GM12891 (cell line): ENCODE results near the gene C13orf42.

Source experiments
- DNase-seq: peaks from one replicate; pipeline ENCODE4 v3.0.0; 2011; ENCODE audit warnings: low spot score; ENCODE audit not compliant: insufficient read length
- FAIRE-seq: peaks from 2 replicates; lab custom pipeline; 2011; peaks lifted over from hg19 to GRCh38; lab: Jason Lieb, UNC
- PAX5 ChIP-seq: IDR thresholded peaks from 2 replicates; pipeline ENCODE4 v1.6.1; 2011; ENCODE audit warnings: low read length, moderate library complexity, mild to moderate bottlenecking; ENCODE audit not compliant: insufficient read depth, severe bottlenecking
- POLR2A ChIP-seq: IDR thresholded peaks from 2 replicates; pipeline ENCODE4 v1.6.1; 2011; ENCODE audit warnings: low read depth, low read length, control low read depth
- POLR2AphosphoS5 ChIP-seq: IDR thresholded peaks from 2 replicates; pipeline ENCODE4 v1.6.1; 2011; ENCODE audit warnings: low read depth, low read length, control low read depth
- POU2F2 ChIP-seq: IDR thresholded peaks from 2 replicates; pipeline ENCODE4 v1.6.1; 2011; ENCODE audit warnings: low read depth, mild to moderate bottlenecking, control low read depth, low read length, moderate library complexity
- SPI1 ChIP-seq: IDR thresholded peaks from 2 replicates; pipeline ENCODE4 v1.6.1; 2011; ENCODE audit warnings: low read depth, low read length, control low read depth
- TAF1 ChIP-seq: IDR thresholded peaks from 2 replicates; pipeline ENCODE4 v1.6.1; 2011; ENCODE audit warnings: low read depth, low read length, control low read depth

Gene C13orf42

DNA sequence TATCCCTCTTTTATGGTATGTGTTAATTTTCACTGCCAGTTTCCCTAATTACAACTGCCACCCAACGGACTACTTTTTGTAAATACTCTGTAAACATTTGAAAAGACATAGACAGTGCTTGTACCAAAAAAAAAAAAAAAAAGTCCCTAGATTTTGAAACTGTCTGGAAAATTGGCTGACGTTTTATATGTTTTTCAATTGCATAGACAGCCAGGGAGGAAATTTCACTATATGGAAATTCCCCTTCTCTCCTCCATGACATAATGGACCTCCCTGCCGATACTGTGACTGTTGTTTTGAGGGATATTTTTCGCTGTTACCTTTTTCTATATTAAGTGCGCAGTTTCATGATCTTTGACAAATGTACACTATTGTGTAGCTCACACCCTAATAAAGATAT lies 43.4 kb downstream of the C13orf42 start:
- DNase-seq (no peak), FAIRE-seq (no peak)
- TF ChIP-seq POU2F2 (no peak), PAX5 (no peak), TAF1 (no peak), POLR2AphosphoS5 (no peak), POLR2A (no peak), SPI1 (no peak)

DNA sequence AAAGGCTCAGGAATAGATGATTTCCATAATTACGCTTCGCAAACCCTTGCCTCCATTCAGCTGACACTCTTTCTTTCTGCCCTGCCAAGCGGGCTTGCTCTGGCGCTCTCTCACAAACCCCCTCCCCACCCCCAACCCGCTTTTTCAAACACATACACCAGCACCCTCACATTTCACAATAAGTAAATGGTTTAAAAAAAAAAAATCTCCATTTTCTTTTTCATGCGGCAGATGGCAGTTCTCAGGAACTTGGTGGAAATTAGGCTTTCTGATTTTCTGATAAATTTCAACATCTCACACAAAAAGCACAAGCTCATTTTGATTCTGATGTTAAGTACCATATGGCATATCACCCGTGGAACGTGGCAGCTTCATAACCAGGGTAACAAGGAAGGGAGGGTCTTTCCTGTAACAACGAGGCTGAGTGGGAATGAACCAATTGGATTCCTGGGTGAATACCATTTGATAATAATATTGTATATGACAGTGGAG lies 43.8 kb downstream of the C13orf42 start:
- FAIRE-seq: no peak
- no peak for DNase-seq

DNA sequence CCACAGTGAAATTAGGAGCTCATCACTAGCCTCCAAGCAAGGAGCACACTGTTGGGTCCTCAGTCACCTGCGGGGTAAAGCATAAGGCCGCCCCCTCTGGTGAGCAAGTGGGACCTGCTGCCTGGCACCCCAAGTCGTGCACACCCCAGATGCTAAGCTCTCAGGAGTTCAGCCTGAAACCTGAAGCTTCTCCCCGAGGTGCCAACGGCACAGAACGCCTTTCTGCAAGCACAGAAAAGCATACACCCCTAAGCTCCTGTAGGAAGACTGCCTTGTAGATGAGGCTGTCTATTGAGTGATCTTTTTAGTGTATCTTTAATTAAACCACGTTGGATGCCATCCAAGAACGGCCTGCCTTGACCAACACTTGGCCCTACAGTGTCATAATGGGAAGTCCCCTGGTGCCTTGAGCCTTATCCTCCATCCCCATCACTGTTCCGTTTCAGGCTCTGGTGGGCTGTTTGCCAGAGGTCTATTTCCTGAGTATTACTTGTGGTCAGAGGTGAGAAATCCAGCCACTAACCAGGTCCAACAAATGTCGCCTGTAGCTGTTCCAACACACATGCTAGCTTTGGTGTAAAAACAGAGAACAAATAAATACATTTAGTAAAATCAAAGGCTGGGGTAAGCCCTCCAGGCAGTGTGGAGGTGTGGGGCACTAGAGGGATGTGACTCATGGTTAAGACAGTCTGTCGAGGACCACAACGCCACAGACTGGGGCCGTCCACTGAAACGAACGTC lies 44.8 kb downstream of the C13orf42 start:
- no peak for TF ChIP-seq PAX5
- TF ChIP-seq POLR2AphosphoS5: no peak
- no peak for TF ChIP-seq POU2F2
- no peak for TF ChIP-seq TAF1
- TF ChIP-seq POLR2A: no peak
- no peak for TF ChIP-seq SPI1
- DNase-seq: no peak

More for the DNA sequence above, 43.8 kb downstream of the C13orf42 start:
- TF ChIP-seq PAX5 (no peak), POLR2A (no peak), SPI1 (no peak), TAF1 (no peak), POLR2AphosphoS5 (no peak), POU2F2 (no peak)

DNA sequence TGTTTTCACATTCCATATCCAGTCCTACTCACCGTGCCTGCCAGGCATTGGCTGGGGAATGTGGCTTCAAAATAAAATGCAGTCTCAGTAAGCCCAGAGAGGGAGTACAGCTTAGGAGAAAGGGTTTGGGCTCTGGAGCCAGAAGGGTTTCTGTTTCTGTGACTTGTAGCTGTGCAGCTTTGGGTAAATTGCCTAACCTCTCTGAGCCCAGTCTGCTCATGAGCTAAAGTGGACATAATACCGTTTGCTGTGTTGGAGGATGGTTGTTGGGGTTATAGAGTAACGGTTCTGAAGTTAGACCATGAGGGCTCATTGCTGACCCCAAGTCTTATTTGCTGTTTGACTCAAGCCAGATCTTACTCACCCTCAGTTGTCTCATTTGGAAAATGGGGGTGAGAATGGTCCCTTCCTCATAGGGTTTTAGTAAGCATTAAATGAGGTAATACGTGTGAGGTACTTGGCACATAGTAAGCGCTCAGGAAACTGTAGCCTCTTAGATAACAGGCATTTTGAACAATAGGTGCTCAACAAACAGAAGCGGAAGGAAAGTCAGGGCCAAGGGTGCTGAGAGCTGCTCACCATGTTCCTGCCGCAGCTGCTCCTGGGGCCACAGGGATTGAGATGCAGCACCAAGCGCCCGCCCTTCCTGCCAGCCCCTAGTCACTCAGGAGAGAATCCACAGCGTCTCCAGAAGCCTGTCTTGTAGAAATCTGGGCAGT lies 45.5 kb downstream of the C13orf42 start:
- TF ChIP-seq POLR2AphosphoS5 (no peak), POLR2A (no peak), TAF1 (no peak), PAX5 (no peak), SPI1 (no peak), POU2F2 (no peak)
- FAIRE-seq (no peak), DNase-seq (no peak)

More for the DNA sequence above, 44.8 kb downstream of the C13orf42 start:
- no peak for FAIRE-seq

DNA sequence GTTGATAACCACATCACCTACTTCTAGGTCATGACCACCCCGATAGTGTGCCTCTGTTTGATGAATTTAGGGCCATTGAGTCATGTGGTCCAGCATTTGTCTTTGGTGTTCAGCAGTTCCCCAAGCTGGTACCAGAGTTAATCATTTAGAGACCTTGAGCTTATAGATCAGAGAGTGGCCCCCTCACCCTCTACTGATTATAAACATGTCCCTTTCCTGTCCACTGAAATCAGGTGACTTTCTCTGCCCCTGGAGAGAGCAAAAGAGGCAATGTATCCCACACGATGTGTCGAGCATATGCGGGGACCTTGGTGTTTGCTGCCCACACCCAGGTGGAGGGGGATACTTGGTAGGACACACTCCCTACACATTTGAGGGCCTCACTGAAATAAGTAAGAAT lies 46.3 kb downstream of the C13orf42 start:
- FAIRE-seq (no peak), DNase-seq (no peak)
- no peak for TF ChIP-seq POLR2A
- no peak for TF ChIP-seq SPI1
- no peak for TF ChIP-seq TAF1
- no peak for TF ChIP-seq POLR2AphosphoS5
- TF ChIP-seq POU2F2: no peak
- no peak for TF ChIP-seq PAX5

DNA sequence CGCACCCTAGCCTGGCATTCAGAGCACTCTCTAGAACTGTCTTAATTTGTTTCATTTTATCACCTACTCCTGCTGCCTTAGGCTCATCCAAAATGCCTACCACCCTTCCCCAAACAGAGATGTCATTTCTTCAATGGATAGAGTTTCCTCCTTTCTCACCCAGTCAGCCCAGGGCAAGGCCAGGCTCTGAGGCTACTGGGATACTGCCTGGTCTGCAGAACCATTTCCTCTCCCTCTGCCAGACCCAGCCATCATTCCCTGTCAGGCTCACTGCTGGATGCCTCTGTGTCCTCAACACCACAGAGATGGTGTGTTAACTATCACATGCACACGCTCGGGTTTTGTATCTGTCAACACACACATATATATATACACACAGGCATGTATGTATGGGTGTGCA lies 47.2 kb downstream of the C13orf42 start:
- TF ChIP-seq SPI1: no peak
- TF ChIP-seq PAX5: no peak
- no peak for TF ChIP-seq TAF1
- TF ChIP-seq POLR2A: no peak
- no peak for TF ChIP-seq POU2F2
- TF ChIP-seq POLR2AphosphoS5: no peak
- FAIRE-seq (no peak), DNase-seq (no peak)

DNA sequence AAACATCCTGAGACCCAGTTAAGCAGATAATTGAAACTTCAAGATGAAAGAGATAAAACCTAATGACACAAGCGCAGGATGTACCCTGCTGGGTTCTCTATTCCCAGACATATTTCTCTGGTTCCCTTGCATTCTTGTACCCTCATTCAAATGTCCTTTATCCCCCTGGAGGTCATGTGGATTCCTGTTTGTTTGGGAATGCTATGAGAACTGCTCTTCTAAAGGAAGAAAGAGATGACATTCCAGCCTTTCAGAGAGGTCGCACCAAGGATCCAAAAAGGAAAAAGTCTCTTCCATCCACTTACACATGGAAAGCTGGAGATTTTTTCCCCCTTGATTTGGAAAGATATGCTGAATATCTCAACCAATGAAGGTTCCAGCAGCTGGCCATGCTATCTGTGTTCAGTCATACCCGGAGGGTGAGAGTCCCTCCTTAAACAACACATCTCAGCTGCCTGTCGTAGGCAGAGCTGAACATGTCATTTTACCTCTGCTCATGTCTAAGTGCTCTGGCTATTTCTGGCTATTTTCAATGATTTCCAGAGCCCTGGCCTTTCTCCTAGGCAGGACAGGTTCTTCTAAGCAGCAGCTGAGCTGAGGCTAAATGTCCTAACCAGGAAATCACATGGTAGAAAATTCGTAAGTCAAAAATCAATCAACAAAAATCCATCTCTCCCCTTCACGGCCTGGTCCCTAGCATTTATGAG lies 52.5 kb downstream of the C13orf42 start:
- no peak for FAIRE-seq
- TF ChIP-seq TAF1 (no peak), POLR2A (no peak), PAX5 (no peak)

DNA sequence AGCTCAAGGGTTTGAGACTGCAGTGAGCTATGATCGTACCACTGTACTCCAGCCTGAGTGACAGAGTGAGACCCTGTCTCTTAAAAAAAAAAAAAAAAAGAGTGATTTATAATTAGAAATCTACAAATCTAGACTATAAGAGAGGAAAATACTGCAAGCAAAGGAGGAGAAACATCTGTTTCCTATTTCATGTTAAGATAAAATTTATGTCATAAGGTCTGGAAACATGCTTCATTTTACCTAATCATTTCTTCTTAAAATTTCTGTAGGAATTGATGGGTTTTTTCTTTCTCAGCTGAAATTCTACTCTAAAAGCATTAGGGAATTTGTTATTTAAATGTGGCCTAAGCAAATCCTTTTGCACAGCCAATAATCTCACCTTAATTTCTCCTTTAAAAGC lies 53.2 kb downstream of the C13orf42 start:
- DNase-seq: no peak
- FAIRE-seq: no peak
- no peak for TF ChIP-seq POU2F2
- no peak for TF ChIP-seq PAX5

More for the DNA sequence above, 52.5 kb downstream of the C13orf42 start:
- DNase-seq: no peak

DNA sequence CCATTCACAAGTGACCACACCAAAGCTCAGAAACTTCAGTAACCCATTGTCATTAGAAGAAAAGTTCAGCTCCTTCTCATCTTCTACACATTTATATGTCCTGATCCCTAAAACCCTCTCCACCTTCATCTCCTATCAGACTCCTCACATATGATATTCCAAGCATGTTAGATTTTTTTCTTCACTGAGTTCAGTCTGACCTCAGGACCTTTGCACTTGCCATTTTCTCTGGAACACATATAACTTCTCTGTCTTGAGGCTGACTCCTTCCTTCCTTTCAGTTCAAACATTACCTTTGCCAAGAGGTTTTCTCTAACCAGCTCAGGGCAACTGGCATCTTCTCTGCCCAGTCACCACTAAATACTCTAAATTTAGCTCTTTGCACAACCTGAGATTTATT lies 54.1 kb downstream of the C13orf42 start:
- TF ChIP-seq PAX5: no peak
- DNase-seq (no peak), FAIRE-seq (no peak)

DNA sequence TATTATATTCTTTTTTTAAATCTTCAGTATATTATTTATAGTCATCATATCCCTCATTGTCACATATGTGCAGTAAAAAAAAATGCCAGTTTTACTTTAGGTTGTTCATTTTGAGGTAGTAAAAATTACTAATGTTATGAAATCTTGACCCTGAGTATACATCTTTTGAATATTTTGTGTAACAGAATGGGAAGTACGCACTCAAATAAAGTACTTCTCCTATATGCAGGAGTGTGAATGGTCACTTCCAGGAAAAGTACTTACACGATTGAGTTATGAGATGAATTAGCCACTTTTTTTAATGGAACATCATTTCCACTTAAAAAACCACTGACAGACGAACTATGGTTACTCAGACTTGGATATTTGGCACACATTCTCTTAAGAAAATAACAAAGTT lies 58.5 kb downstream of the C13orf42 start:
- TF ChIP-seq POLR2AphosphoS5: no peak
- TF ChIP-seq SPI1: no peak
- no peak for TF ChIP-seq POLR2A
- TF ChIP-seq POU2F2: no peak
- TF ChIP-seq PAX5: no peak
- TF ChIP-seq TAF1: no peak
- DNase-seq (no peak), FAIRE-seq (no peak)
